WTC11 (cell line): ENCODE results near the gene RMRP. TPM values are rescaled to one million over a fixed set of nuclear protein-coding genes. Genes with fewer than 3 reads are reported as not detected.
A peak's percentile ranks its signal among the peaks of the same experiment; 100 is the strongest.

Experiments
- CBFB ChIP-seq: sonication (generic); formaldehyde crosslinking; IDR thresholded peaks from 2 replicates; pipeline ENCODE4 v1.8.1; 2022; ENCODE audit warnings: mild to moderate bottlenecking, low read depth, missing genetic modification reagents
- CREM ChIP-seq: sonication (generic); formaldehyde crosslinking; IDR thresholded peaks from 2 replicates; pipeline ENCODE4 v1.8.1; 2022; ENCODE audit warnings: mild to moderate bottlenecking, missing genetic modification reagents, moderate library complexity
- ELF4 ChIP-seq: sonication (generic); formaldehyde crosslinking; IDR thresholded peaks from 2 replicates; pipeline ENCODE4 v1.8.1; 2022; ENCODE audit warnings: low read depth, mild to moderate bottlenecking, moderate library complexity, missing genetic modification reagents
- ESRRA ChIP-seq: sonication (generic); formaldehyde crosslinking; IDR thresholded peaks from 2 replicates; pipeline ENCODE4 v1.8.1; 2022; ENCODE audit warnings: mild to moderate bottlenecking, missing genetic modification reagents, borderline replicate concordance
- ETV6 ChIP-seq: sonication (generic); formaldehyde crosslinking; IDR thresholded peaks from 2 replicates; pipeline ENCODE4 v1.8.1; 2022; ENCODE audit warnings: mild to moderate bottlenecking, missing genetic modification reagents
- IRF2 ChIP-seq: sonication (generic); formaldehyde crosslinking; IDR thresholded peaks from 2 replicates; pipeline ENCODE4 v1.8.0; 2022; ENCODE audit warnings: low read depth, missing genetic modification reagents, borderline replicate concordance
- JUN ChIP-seq: sonication (generic); formaldehyde crosslinking; IDR thresholded peaks from 2 replicates; pipeline ENCODE4 v1.8.0; 2023; ENCODE audit warnings: mild to moderate bottlenecking, missing genetic modification reagents
- KAT7 ChIP-seq: sonication (generic); formaldehyde crosslinking; IDR thresholded peaks from 2 replicates; pipeline ENCODE4 v1.8.1; 2023; ENCODE audit warnings: missing genetic modification reagents, mild to moderate bottlenecking, borderline replicate concordance
- NFE2L1 ChIP-seq: sonication (generic); formaldehyde crosslinking; IDR thresholded peaks from 2 replicates; pipeline ENCODE4 v1.8.1; 2023; ENCODE audit warnings: missing genetic modification reagents
- NR1H2 ChIP-seq: sonication (generic); formaldehyde crosslinking; IDR thresholded peaks from 2 replicates; pipeline ENCODE4 v1.9.0; 2021; ENCODE audit warnings: mild to moderate bottlenecking, moderate library complexity, missing genetic modification reagents
- NR2C2 ChIP-seq: sonication (generic); formaldehyde crosslinking; IDR thresholded peaks from 2 replicates; pipeline ENCODE4 v1.8.0; 2022; ENCODE audit warnings: mild to moderate bottlenecking, missing genetic modification reagents
- RORB ChIP-seq: fragments of 250-450 bp; sonication (Bioruptor Pico); IDR thresholded peaks from 2 replicates; pipeline ENCODE4 v1.9.0; 2021; ENCODE audit warnings: mild to moderate bottlenecking
- SMAD3 ChIP-seq: sonication (generic); formaldehyde crosslinking; IDR thresholded peaks from 2 replicates; pipeline ENCODE4 v1.8.0; 2022; ENCODE audit warnings: missing genetic modification reagents, mild to moderate bottlenecking, borderline replicate concordance
- SOX15 ChIP-seq: fragments of 250-450 bp; sonication (Bioruptor Pico); IDR thresholded peaks from 2 replicates; pipeline ENCODE4 v1.9.0; 2021; ENCODE audit warnings: mild to moderate bottlenecking
- TEAD1 ChIP-seq: sonication (generic); formaldehyde crosslinking; IDR thresholded peaks from 2 replicates; pipeline ENCODE4 v1.8.0; 2022; ENCODE audit warnings: mild to moderate bottlenecking, missing genetic modification reagents
- ZNF138 ChIP-seq: sonication (generic); formaldehyde crosslinking; conservative IDR thresholded peaks from 2 replicates; pipeline ENCODE4 v1.8.1; 2022; ENCODE audit warnings: mild to moderate bottlenecking, moderate library complexity, missing genetic modification reagents
- ZNF232 ChIP-seq: sonication (generic); formaldehyde crosslinking; IDR thresholded peaks from 2 replicates; pipeline ENCODE4 v1.8.0; 2022; ENCODE audit warnings: mild to moderate bottlenecking, missing genetic modification reagents
- ZNF263 ChIP-seq: sonication (generic); formaldehyde crosslinking; IDR thresholded peaks from 2 replicates; pipeline ENCODE4 v1.8.1; 2022; ENCODE audit warnings: low read depth, mild to moderate bottlenecking, moderate library complexity, missing genetic modification reagents
- ZNF396 ChIP-seq: fragments of 250-450 bp; sonication (Bioruptor Pico); IDR thresholded peaks from 2 replicates; pipeline ENCODE4 v1.8.0; 2021; ENCODE audit warnings: mild to moderate bottlenecking, moderate library complexity, borderline replicate concordance
- ZNF416 ChIP-seq: fragments of 250-450 bp; sonication (Bioruptor Pico); IDR thresholded peaks from 2 replicates; pipeline ENCODE4 v1.9.0; 2021; ENCODE audit warnings: mild to moderate bottlenecking, inconsistent platforms
- ZNF423 ChIP-seq: fragments of 250-450 bp; sonication (Bioruptor Pico); IDR thresholded peaks from 2 replicates; pipeline ENCODE4 v2.1.2; 2022; ENCODE audit warnings: mild to moderate bottlenecking, moderate library complexity
- total RNA-seq: library from RNA; stranded (reverse); gene quantifications from 3 replicates; pipeline ENCODE4 v1.2.3, GENCODE V29; 2021
- TF ChIP-seq, protein P1 (sequence below): sonication (generic); formaldehyde crosslinking; conservative IDR thresholded peaks from 2 replicates; pipeline ENCODE4 v1.8.1; 2022; ENCODE audit warnings: mild to moderate bottlenecking, missing genetic modification reagents
- TF ChIP-seq, protein P2 (sequence below): sonication (generic); formaldehyde crosslinking; IDR thresholded peaks from 2 replicates; pipeline ENCODE4 v1.8.1; 2023; ENCODE audit warnings: mild to moderate bottlenecking, missing genetic modification reagents, moderate library complexity
- TF ChIP-seq, protein P3 (sequence below): sonication (generic); formaldehyde crosslinking; IDR thresholded peaks from 2 replicates; pipeline ENCODE4 v1.8.1; 2022; ENCODE audit warnings: mild to moderate bottlenecking, missing genetic modification reagents, moderate library complexity, borderline replicate concordance
- TF ChIP-seq, protein P4 (sequence below): sonication (generic); formaldehyde crosslinking; IDR thresholded peaks from 2 replicates; pipeline ENCODE4 v1.8.1; 2022; ENCODE audit warnings: low read depth, mild to moderate bottlenecking, moderate library complexity, missing genetic modification reagents, borderline replicate concordance
- TF ChIP-seq, protein P5 (sequence below): sonication (generic); formaldehyde crosslinking; IDR thresholded peaks from 2 replicates; pipeline ENCODE4 v1.8.1; 2023; ENCODE audit warnings: mild to moderate bottlenecking, missing genetic modification reagents
- TF ChIP-seq, protein P6 (sequence below): sonication (generic); formaldehyde crosslinking; IDR thresholded peaks from 2 replicates; pipeline ENCODE4 v1.8.0; 2022; ENCODE audit warnings: mild to moderate bottlenecking, missing genetic modification reagents
- TF ChIP-seq, protein P7 (sequence below): fragments of 200-600 bp; IDR thresholded peaks from 2 replicates; pipeline ENCODE4 v1.8.0; 2022; ENCODE audit warnings: antibody characterized with exemption
- TF ChIP-seq, protein P8 (sequence below): sonication (generic); formaldehyde crosslinking; IDR thresholded peaks from 2 replicates; pipeline ENCODE4 v1.8.0; 2023; ENCODE audit warnings: missing genetic modification reagents
- TF ChIP-seq, protein P9 (sequence below): sonication (generic); formaldehyde crosslinking; IDR thresholded peaks from 2 replicates; pipeline ENCODE4 v1.8.0; 2022; ENCODE audit warnings: mild to moderate bottlenecking, missing genetic modification reagents

RMRP gene
- total RNA-seq, 1 experiment from 2014 or later, result 25,958 TPM

DNA sequence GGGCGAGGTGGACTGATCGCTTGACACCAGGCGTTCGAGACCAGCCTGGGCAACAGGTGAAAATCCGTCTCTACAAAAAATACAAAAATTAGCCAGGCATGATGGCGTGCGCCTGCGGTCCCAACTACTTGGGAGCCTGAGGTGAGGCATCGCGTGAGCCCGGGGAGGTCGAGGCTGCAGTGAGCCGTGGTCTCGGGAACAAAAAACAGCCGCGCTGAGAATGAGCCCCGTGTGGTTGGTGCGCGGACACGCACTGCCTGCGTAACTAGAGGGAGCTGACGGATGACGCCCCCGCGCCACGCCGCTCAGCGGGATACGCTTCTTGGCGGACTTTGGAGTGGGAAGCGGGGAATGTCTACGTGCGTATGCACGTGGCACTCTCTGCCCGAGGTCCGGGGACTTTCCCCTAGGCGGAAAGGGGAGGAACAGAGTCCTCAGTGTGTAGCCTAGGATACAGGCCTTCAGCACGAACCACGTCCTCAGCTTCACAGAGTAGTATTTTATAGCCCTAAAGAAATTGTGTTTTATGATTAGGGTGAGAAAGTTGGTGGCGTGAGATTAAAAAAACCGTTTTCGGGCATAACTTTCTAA is at the start of gene RMRP (continued):
- TF ChIP-seq ESRRA (CRISPR knock-in tag) (no peak; the same call in 1 of the 2 replicates), SOX15 (CRISPR knock-in tag) (no peak), CBFB (CRISPR knock-in tag) (no peak), ZNF232 (CRISPR knock-in tag) (no peak; the same call in 1 of the 2 replicates), ELF4 (CRISPR knock-in tag) (no peak), ZNF416 (CRISPR knock-in tag) (no peak), IRF2 (CRISPR knock-in tag) (no peak), ZNF423 (CRISPR knock-in tag) (no peak), KAT7 (no peak; the same call in 1 of the 2 replicates), NR2C2 (peak; percentile 44; the same call in 1 of the 2 replicates), NR1H2 (CRISPR knock-in tag) (no peak), SMAD3 (CRISPR knock-in tag) (no peak; the same call in 1 of the 2 replicates), ZNF396 (CRISPR knock-in tag) (no peak), ZNF138 (CRISPR knock-in tag) (no peak), NFE2L1 (CRISPR knock-in tag) (peak; percentile 86; the same call in 1 of the 2 replicates), TEAD1 (peak; percentile 94), ETV6 (peak; percentile 99), RORB (CRISPR knock-in tag) (no peak), JUN (CRISPR knock-in tag) (0 out of 2 replicates have a peak, but pooled peaks have one; percentile 30), ZNF263 (CRISPR knock-in tag) (no peak), CREM (CRISPR knock-in tag) (peak; percentile 87)
- TF ChIP-seq, protein P1, sequence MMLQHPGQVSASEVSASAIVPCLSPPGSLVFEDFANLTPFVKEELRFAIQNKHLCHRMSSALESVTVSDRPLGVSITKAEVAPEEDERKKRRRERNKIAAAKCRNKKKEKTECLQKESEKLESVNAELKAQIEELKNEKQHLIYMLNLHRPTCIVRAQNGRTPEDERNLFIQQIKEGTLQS, result no peak
- TF ChIP-seq, protein P2, sequence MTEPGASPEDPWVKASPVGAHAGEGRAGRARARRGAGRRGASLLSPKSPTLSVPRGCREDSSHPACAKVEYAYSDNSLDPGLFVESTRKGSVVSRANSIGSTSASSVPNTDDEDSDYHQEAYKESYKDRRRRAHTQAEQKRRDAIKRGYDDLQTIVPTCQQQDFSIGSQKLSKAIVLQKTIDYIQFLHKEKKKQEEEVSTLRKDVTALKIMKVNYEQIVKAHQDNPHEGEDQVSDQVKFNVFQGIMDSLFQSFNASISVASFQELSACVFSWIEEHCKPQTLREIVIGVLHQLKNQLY (CRISPR knock-in tag), result 0 out of 2 replicates have a peak, but pooled peaks have one; percentile 92
- TF ChIP-seq, protein P3, sequence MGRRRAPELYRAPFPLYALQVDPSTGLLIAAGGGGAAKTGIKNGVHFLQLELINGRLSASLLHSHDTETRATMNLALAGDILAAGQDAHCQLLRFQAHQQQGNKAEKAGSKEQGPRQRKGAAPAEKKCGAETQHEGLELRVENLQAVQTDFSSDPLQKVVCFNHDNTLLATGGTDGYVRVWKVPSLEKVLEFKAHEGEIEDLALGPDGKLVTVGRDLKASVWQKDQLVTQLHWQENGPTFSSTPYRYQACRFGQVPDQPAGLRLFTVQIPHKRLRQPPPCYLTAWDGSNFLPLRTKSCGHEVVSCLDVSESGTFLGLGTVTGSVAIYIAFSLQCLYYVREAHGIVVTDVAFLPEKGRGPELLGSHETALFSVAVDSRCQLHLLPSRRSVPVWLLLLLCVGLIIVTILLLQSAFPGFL (CRISPR knock-in tag), result peak; percentile 83; the same call in 1 of the 2 replicates
- TF ChIP-seq, protein P4, sequence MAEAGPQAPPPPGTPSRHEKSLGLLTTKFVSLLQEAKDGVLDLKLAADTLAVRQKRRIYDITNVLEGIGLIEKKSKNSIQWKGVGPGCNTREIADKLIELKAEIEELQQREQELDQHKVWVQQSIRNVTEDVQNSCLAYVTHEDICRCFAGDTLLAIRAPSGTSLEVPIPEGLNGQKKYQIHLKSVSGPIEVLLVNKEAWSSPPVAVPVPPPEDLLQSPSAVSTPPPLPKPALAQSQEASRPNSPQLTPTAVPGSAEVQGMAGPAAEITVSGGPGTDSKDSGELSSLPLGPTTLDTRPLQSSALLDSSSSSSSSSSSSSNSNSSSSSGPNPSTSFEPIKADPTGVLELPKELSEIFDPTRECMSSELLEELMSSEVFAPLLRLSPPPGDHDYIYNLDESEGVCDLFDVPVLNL (CRISPR knock-in tag), result no peak; the same call in 1 of the 2 replicates
- TF ChIP-seq, protein P5, sequence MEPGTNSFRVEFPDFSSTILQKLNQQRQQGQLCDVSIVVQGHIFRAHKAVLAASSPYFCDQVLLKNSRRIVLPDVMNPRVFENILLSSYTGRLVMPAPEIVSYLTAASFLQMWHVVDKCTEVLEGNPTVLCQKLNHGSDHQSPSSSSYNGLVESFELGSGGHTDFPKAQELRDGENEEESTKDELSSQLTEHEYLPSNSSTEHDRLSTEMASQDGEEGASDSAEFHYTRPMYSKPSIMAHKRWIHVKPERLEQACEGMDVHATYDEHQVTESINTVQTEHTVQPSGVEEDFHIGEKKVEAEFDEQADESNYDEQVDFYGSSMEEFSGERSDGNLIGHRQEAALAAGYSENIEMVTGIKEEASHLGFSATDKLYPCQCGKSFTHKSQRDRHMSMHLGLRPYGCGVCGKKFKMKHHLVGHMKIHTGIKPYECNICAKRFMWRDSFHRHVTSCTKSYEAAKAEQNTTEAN (CRISPR knock-in tag), result no peak
- TF ChIP-seq, protein P6, sequence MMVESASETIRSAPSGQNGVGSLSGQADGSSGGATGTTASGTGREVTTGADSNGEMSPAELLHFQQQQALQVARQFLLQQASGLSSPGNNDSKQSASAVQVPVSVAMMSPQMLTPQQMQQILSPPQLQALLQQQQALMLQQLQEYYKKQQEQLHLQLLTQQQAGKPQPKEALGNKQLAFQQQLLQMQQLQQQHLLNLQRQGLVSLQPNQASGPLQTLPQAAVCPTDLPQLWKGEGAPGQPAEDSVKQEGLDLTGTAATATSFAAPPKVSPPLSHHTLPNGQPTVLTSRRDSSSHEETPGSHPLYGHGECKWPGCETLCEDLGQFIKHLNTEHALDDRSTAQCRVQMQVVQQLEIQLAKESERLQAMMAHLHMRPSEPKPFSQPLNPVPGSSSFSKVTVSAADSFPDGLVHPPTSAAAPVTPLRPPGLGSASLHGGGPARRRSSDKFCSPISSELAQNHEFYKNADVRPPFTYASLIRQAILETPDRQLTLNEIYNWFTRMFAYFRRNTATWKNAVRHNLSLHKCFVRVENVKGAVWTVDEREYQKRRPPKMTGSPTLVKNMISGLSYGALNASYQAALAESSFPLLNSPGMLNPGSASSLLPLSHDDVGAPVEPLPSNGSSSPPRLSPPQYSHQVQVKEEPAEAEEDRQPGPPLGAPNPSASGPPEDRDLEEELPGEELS, result peak; percentile 95
- TF ChIP-seq, protein P7, sequence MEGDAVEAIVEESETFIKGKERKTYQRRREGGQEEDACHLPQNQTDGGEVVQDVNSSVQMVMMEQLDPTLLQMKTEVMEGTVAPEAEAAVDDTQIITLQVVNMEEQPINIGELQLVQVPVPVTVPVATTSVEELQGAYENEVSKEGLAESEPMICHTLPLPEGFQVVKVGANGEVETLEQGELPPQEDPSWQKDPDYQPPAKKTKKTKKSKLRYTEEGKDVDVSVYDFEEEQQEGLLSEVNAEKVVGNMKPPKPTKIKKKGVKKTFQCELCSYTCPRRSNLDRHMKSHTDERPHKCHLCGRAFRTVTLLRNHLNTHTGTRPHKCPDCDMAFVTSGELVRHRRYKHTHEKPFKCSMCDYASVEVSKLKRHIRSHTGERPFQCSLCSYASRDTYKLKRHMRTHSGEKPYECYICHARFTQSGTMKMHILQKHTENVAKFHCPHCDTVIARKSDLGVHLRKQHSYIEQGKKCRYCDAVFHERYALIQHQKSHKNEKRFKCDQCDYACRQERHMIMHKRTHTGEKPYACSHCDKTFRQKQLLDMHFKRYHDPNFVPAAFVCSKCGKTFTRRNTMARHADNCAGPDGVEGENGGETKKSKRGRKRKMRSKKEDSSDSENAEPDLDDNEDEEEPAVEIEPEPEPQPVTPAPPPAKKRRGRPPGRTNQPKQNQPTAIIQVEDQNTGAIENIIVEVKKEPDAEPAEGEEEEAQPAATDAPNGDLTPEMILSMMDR, result no peak
- TF ChIP-seq, protein P8, sequence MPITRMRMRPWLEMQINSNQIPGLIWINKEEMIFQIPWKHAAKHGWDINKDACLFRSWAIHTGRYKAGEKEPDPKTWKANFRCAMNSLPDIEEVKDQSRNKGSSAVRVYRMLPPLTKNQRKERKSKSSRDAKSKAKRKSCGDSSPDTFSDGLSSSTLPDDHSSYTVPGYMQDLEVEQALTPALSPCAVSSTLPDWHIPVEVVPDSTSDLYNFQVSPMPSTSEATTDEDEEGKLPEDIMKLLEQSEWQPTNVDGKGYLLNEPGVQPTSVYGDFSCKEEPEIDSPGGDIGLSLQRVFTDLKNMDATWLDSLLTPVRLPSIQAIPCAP, result peak; percentile 89
- TF ChIP-seq, protein P9, sequence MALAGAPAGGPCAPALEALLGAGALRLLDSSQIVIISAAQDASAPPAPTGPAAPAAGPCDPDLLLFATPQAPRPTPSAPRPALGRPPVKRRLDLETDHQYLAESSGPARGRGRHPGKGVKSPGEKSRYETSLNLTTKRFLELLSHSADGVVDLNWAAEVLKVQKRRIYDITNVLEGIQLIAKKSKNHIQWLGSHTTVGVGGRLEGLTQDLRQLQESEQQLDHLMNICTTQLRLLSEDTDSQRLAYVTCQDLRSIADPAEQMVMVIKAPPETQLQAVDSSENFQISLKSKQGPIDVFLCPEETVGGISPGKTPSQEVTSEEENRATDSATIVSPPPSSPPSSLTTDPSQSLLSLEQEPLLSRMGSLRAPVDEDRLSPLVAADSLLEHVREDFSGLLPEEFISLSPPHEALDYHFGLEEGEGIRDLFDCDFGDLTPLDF (CRISPR knock-in tag), result peak; percentile 93
